Parathyroid adenoma (tissue), 2 donors: ENCODE measurements around the gene PRR19.
"Not testable (repeated sequence)": the region's sequence is repeated elsewhere in the genome, so short reads cannot be mapped to it uniquely, and the experiment has no call there.

Experiments
- H2AFZ ChIP-seq: fragments of 300-600 bp; sonication (generic); one replicate; pipeline ENCODE4 v1.7.0; 2017; ENCODE audit warnings: antibody characterized with exemption, mild to moderate bottlenecking
- H3K27ac ChIP-seq: fragments of 300-600 bp; sonication (generic); one replicate; pipeline ENCODE4 v1.7.0; 2017
- H3K27me3 ChIP-seq: fragments of 300-600 bp; sonication (generic); one replicate; pipeline ENCODE4 v1.7.0; 2017; ENCODE audit warnings: low read length; ENCODE audit not compliant: control insufficient read depth, insufficient read depth
- H3K36me3 ChIP-seq: fragments of 300-600 bp; sonication (generic); one replicate; pipeline ENCODE4 v1.7.0; 2017; ENCODE audit warnings: low read length; ENCODE audit not compliant: control insufficient read depth, insufficient read depth
- H3K4me1 ChIP-seq: fragments of 300-600 bp; sonication (generic); one replicate; pipeline ENCODE4 v1.7.0; 2017; ENCODE audit warnings: control low read depth
- H3K4me2 ChIP-seq: fragments of 300-600 bp; sonication (generic); one replicate; pipeline ENCODE4 v1.7.0; 2017; ENCODE audit warnings: low read length
- H3K4me3 ChIP-seq: fragments of 300-600 bp; sonication (generic); one replicate; pipeline ENCODE4 v1.7.0; 2017; ENCODE audit warnings: low read depth, low read length
- H3K79me2 ChIP-seq: fragments of 300-600 bp; sonication (generic); one replicate; pipeline ENCODE4 v1.7.0; 2017; ENCODE audit warnings: control low read depth
- H3K9ac ChIP-seq: fragments of 300-600 bp; sonication (generic); one replicate; pipeline ENCODE4 v1.7.0; 2017; ENCODE audit warnings: mild to moderate bottlenecking
- H3K9me3 ChIP-seq: fragments of 300-600 bp; sonication (generic); one replicate; pipeline ENCODE4 v1.7.0; 2017; ENCODE audit warnings: low read length; ENCODE audit not compliant: control insufficient read depth
- CTCF ChIP-seq: fragments of 300-600 bp; sonication (generic); IDR thresholded peaks from one replicate; pipeline ENCODE4 v1.7.0; 2017; ENCODE audit warnings: antibody characterized with exemption, mild to moderate bottlenecking
- donor health status: primary hyperparathyroidism.

The PRR19 gene

GRCh38 chr19:42326969-42327368 lies 25.0 kb downstream of the PRR19 start:
- no peak for TF ChIP-seq CTCF
- H3K4me3 ChIP-seq: peak overlapping the region; percentile 92

GRCh38 chr19:42327381-42327780 lies 25.4 kb downstream of the PRR19 start:
- Histone ChIP-seq H3K9me3 (no peaks in the 10 kb centered on the region), H3K9ac (no peak overlapping the region), H2AFZ (no peak overlapping the region), H3K79me2 (peaks cover 6% of the 10 kb centered on the region), H3K27ac (no peak overlapping the region), H3K4me2 (peak overlapping the region; percentile 82), H3K4me1 (peaks cover 3% of the 10 kb centered on the region), H3K36me3 (no peaks in the 10 kb centered on the region), H3K4me3 (no peak overlapping the region), H3K27me3 (no peaks in the 10 kb centered on the region)
- TF ChIP-seq CTCF: no peak

More at GRCh38 chr19:42326969-42327368, 25.0 kb downstream of the PRR19 start:
- Histone ChIP-seq H3K4me2 (peak overlapping the region; percentile 82), H3K79me2 (peaks cover 6% of the 10 kb centered on the region), H3K36me3 (no peaks in the 10 kb centered on the region), H2AFZ (no peak overlapping the region), H3K9ac (no peak overlapping the region), H3K27ac (no peak overlapping the region), H3K4me1 (peaks cover 3% of the 10 kb centered on the region), H3K9me3 (no peaks in the 10 kb centered on the region), H3K27me3 (no peaks in the 10 kb centered on the region)

- Histone ChIP-seq H3K4me2 (peak overlapping the region; percentile 22), H3K27ac (no peak overlapping the region), H3K9ac (no peak overlapping the region), H3K9me3 (no peaks in the 10 kb centered on the region), H3K4me3 (no peak overlapping the region), H3K79me2 (peaks cover 6% of the 10 kb centered on the region), H3K36me3 (no peaks in the 10 kb centered on the region), H2AFZ (no peak overlapping the region), H3K4me1 (peaks cover 3% of the 10 kb centered on the region), H3K27me3 (no peaks in the 10 kb centered on the region)
- no peak for TF ChIP-seq CTCF
Observed at GRCh38 chr19:42328106-42328505, 26.2 kb downstream of the PRR19 start.

- Histone ChIP-seq H3K27me3 (no peaks in the 10 kb centered on the region), H3K36me3 (no peaks in the 10 kb centered on the region), H2AFZ (no peak overlapping the region), H3K9me3 (no peaks in the 10 kb centered on the region), H3K79me2 (peaks cover 6% of the 10 kb centered on the region), H3K4me3 (no peak overlapping the region), H3K4me1 (peaks cover 3% of the 10 kb centered on the region), H3K9ac (no peak overlapping the region), H3K4me2 (no peak overlapping the region), H3K27ac (no peak overlapping the region)
- TF ChIP-seq CTCF: no peak
Observed at GRCh38 chr19:42328854-42329253, 26.9 kb downstream of the PRR19 start.

- H3K79me2 ChIP-seq: peaks cover 6% of the 10 kb centered on the region
- no peaks in the 10 kb centered on the region for H3K27me3 ChIP-seq
- no peaks in the 10 kb centered on the region for H3K4me1 ChIP-seq
- no peak for TF ChIP-seq CTCF
- no peak overlapping the region for H3K27ac ChIP-seq
- H3K9me3 ChIP-seq: no peaks in the 10 kb centered on the region
- no peaks in the 10 kb centered on the region for H3K36me3 ChIP-seq
- no peak overlapping the region for H3K9ac ChIP-seq
- no peak overlapping the region for H3K4me3 ChIP-seq
- no peak overlapping the region for H2AFZ ChIP-seq
- H3K4me2 ChIP-seq: no peak overlapping the region
Observed at GRCh38 chr19:42330241-42330711, 28.3 kb downstream of the PRR19 start.

GRCh38 chr19:42331333-42331732 lies 29.4 kb downstream of the PRR19 start:
- not testable (repeated sequence) for H2AFZ ChIP-seq, H3K79me2 ChIP-seq, H3K27ac ChIP-seq

More at GRCh38 chr19:42331333-42331732, 29.4 kb downstream of the PRR19 start:
- not testable (repeated sequence) for H3K9ac ChIP-seq, H3K27me3 ChIP-seq, H3K9me3 ChIP-seq, H3K36me3 ChIP-seq, H3K4me3 ChIP-seq, H3K4me1 ChIP-seq, H3K4me2 ChIP-seq
